ENCODE results near the gene UMODL1. TPM values are rescaled to one million over a fixed set of nuclear protein-coding genes. Genes with fewer than 3 reads are reported as not detected.
A peak's percentile ranks its signal among the peaks of the same experiment; 100 is the strongest.

UMODL1 gene
- total and polyA plus RNA-seq, 2 donors (not counting 1 experiment from before 2014, with no cell fraction given) = not detected

GRCh38 chr21:42117229-42117966 lies 46.3 kb downstream of the UMODL1 start:
- peak overlapping the region in 3 of 4 experiments; percentile 17 to 40 (median 33) for H3K4me3 ChIP-seq (replicated peaks in 1 of 4; ENCODE audit: control extremely low read depth in 1 of 4, insufficient read depth in 1 of 4, low read depth in 3 of 4, low read length in 4 of 4)

DNA sequence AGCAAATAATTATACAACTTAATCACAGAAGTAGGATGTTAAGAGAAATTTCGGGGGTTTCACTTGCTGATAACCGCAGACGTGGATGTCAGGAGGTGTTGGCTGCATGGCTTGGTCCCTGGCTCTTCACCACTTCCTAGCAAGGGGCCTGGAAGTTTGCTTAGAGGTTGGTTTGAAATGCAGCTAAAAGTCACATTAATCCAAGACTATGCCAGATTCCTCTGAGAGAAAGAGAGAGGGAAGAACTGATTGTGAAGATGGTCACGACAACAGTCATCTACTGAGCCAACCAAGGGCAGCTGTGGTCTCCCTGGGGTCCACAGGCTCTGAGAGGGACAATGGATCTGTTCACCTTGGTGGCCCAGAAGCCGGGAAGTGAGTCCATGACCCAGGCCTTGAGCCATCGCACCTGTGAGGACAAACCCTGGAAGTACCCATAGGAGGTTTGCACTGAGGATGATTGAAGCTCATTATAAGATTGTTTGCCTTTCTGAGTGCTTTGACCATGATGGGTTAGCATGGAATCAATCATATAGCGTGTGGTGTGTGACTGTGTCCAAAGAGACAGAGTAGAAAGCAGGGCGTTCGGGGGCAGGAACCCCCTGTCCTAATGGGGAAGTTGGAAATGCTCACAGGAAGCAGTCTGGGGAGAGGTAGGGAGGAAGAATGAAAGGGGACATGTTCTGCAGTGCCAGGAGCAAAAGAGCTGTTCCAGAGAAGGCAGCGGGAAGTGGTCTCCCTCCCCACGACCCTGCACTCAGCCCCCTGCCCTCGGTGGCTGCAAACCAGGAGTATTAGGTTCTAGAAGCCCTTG lies 47.1 kb downstream of the UMODL1 start:
- Histone ChIP-seq H3K27ac (ENCODE audit: insufficient read depth, low read length) (no peak overlapping the region), H3K36me3 (ENCODE audit: control insufficient read depth, insufficient read depth, low read length) (no peaks in the 10 kb centered on the region), H2AFZ (ENCODE audit: low read length) (no peak overlapping the region), H3K9ac (ENCODE audit: insufficient read depth, low read length) (no peak overlapping the region), H3K9me3 (ENCODE audit: control insufficient read depth, insufficient read depth, low read depth, low read length) (no peaks in the 10 kb centered on the region), H3K4me2 (ENCODE audit: extremely low read depth, insufficient read depth, low read length) (no peak overlapping the region), H3K27me3 (ENCODE audit: control insufficient read depth, insufficient read depth, low read length) (peaks cover 26% of the 10 kb centered on the region), H3K4me3 (replicated peaks in 1 of 4; ENCODE audit: control extremely low read depth in 1 of 4, insufficient read depth in 1 of 4, low read depth in 3 of 4, low read length in 4 of 4) (no peak overlapping the region), H3K79me2 (ENCODE audit: control insufficient read depth, insufficient read depth, low read length) (no peaks in the 10 kb centered on the region), H3K4me1 (ENCODE audit: control insufficient read depth, extremely low read depth, insufficient read depth, low read length) (peaks cover 2% of the 10 kb centered on the region), H4K20me1 (ENCODE audit: control insufficient read depth, extremely low read depth, insufficient read depth, low read length) (no peaks in the 10 kb centered on the region)
- no peak for DNase-seq (ENCODE audit: low read depth in 2 of 2)
- TF ChIP-seq CTCF (conservative IDR thresholded peaks at IDR 0.05 in 1 of 2, IDR thresholded peaks at IDR 0.05 in 1 of 2; ENCODE audit: low read depth in 1 of 2, low read length in 2 of 2) (no peak), EZH2 (IDR thresholded peaks at IDR 0.05; ENCODE audit: low read length, missing control alignments) (no peak)

More at GRCh38 chr21:42117229-42117966, 46.3 kb downstream of the UMODL1 start:
- H3K79me2 ChIP-seq (ENCODE audit: control insufficient read depth, insufficient read depth, low read length) = no peaks in the 10 kb centered on the region
- peak overlapping the region; percentile 82 for H3K4me2 ChIP-seq (ENCODE audit: extremely low read depth, insufficient read depth, low read length)
- H3K9ac ChIP-seq (ENCODE audit: insufficient read depth, low read length) = no peak overlapping the region
- H3K36me3 ChIP-seq (ENCODE audit: control insufficient read depth, insufficient read depth, low read length) = no peaks in the 10 kb centered on the region
- DNase-seq (ENCODE audit: low read depth in 2 of 2) = peak; percentile 73 to 79
- peaks cover 2% of the 10 kb centered on the region for H3K4me1 ChIP-seq (ENCODE audit: control insufficient read depth, extremely low read depth, insufficient read depth, low read length)
- H3K27ac ChIP-seq (ENCODE audit: insufficient read depth, low read length) = no peak overlapping the region
- H4K20me1 ChIP-seq (ENCODE audit: control insufficient read depth, extremely low read depth, insufficient read depth, low read length) = no peaks in the 10 kb centered on the region
- H3K9me3 ChIP-seq (ENCODE audit: control insufficient read depth, insufficient read depth, low read depth, low read length) = no peaks in the 10 kb centered on the region
- peak; percentile 89 to 92 for TF ChIP-seq CTCF (conservative IDR thresholded peaks at IDR 0.05 in 1 of 2, IDR thresholded peaks at IDR 0.05 in 1 of 2; ENCODE audit: low read depth in 1 of 2, low read length in 2 of 2)
- no peak for TF ChIP-seq EZH2 (IDR thresholded peaks at IDR 0.05; ENCODE audit: low read length, missing control alignments)
- H2AFZ ChIP-seq (ENCODE audit: low read length) = peak overlapping the region; percentile 85
- peaks cover 26% of the 10 kb centered on the region for H3K27me3 ChIP-seq (ENCODE audit: control insufficient read depth, insufficient read depth, low read length)

DNA sequence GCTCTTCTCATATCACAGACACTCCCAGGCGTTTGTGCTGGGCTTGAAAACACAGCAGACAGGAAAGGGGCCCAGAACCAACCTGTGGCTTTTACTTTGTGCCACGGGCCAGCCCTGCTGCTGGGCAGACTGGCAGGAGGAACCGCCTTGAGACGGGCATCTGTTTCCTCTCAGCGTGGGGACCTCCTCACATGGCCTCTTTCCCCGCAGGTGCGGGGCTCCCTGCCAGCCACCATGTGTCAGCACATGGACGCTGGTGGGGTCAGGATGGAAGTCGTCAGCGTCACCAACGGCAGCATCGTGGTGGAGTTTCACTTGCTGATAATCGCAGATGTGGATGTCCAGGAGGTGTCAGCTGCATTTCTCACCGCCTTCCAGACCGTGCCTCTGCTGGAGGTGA lies 47.8 kb downstream of the UMODL1 start:
- Histone ChIP-seq H2AFZ (ENCODE audit: low read length) (no peak overlapping the region), H3K9me3 (ENCODE audit: control insufficient read depth, insufficient read depth, low read depth, low read length) (no peaks in the 10 kb centered on the region), H3K79me2 (ENCODE audit: control insufficient read depth, insufficient read depth, low read length) (no peaks in the 10 kb centered on the region), H4K20me1 (ENCODE audit: control insufficient read depth, extremely low read depth, insufficient read depth, low read length) (no peaks in the 10 kb centered on the region), H3K4me1 (ENCODE audit: control insufficient read depth, extremely low read depth, insufficient read depth, low read length) (peaks cover 2% of the 10 kb centered on the region), H3K4me3 (replicated peaks in 1 of 4; ENCODE audit: control extremely low read depth in 1 of 4, insufficient read depth in 1 of 4, low read depth in 3 of 4, low read length in 4 of 4) (no peak overlapping the region), H3K4me2 (ENCODE audit: extremely low read depth, insufficient read depth, low read length) (no peak overlapping the region), H3K9ac (ENCODE audit: insufficient read depth, low read length) (no peak overlapping the region), H3K36me3 (ENCODE audit: control insufficient read depth, insufficient read depth, low read length) (no peaks in the 10 kb centered on the region), H3K27me3 (ENCODE audit: control insufficient read depth, insufficient read depth, low read length) (peaks cover 26% of the 10 kb centered on the region), H3K27ac (ENCODE audit: insufficient read depth, low read length) (no peak overlapping the region)
- no peak for TF ChIP-seq EZH2 (IDR thresholded peaks at IDR 0.05; ENCODE audit: low read length, missing control alignments)
- no peak for TF ChIP-seq CTCF (conservative IDR thresholded peaks at IDR 0.05 in 1 of 2, IDR thresholded peaks at IDR 0.05 in 1 of 2; ENCODE audit: low read depth in 1 of 2, low read length in 2 of 2)
- peak in 1 of 2 donors; percentile 11 for DNase-seq (ENCODE audit: low read depth in 2 of 2)

Data from fibroblast of lung (primary cell).